Naive thymus-derived CD4-positive, alpha-beta T cell (primary cell): ENCODE data around the gene FOXN3. TPM values are rescaled to one million over a fixed set of nuclear protein-coding genes. Genes with fewer than 3 reads are reported as not detected.

Experiments used
- ATAC-seq: fragments of 150-1000 bp; cut with Tn5 transposase; 2 replicates; pipeline ENCODE4 v1.10.0; 2021; ENCODE audit warnings: mild to moderate bottlenecking, moderate library complexity
- CTCF ChIA-PET: fragments of 350-600 bp; sonication (Branson Sonifier 250); formaldehyde crosslinking; loops from one replicate; lab custom pipeline; 2021; ENCODE audit warnings: antibody characterized with exemption; lab: Charles Lee
- POLR2A ChIA-PET: fragments of 350-600 bp; sonication (Branson Sonifier 250); formaldehyde crosslinking; loops from one replicate; lab custom pipeline; 2021; ENCODE audit warnings: antibody characterized with exemption, inconsistent platforms; lab: Charles Lee
- DNase-seq, 9 donors: peaks; one replicate each; pipeline versions ENCODE4 v3.0.0 to v3.0.0-alpha.2; 2020 to 2022; ENCODE audit warnings: mixed read lengths in 1 of 9
- H3K27ac ChIP-seq: one replicate; pipeline ENCODE4 v1.7.0; 2013; ENCODE audit warnings: mild to moderate bottlenecking, low read depth, low read length, moderate library complexity
- H3K27me3 ChIP-seq, 2 donors: one replicate each; pipeline ENCODE4 v1.7.0; 2013; ENCODE audit warnings: low read length in 2 of 2, mild to moderate bottlenecking in 2 of 2, moderate library complexity in 2 of 2; ENCODE audit not compliant: control insufficient read depth in 2 of 2, insufficient read depth in 2 of 2
- H3K36me3 ChIP-seq, 3 experiments: 1 replicate in 2 of 3; 2 replicates in 1 of 3; pipeline ENCODE4 v1.7.0; 2013; ENCODE audit warnings: low read length in 3 of 3, mild to moderate bottlenecking in 3 of 3, moderate library complexity in 1 of 3; ENCODE audit not compliant: insufficient read depth in 3 of 3, control insufficient read depth in 2 of 3
- H3K4me1 ChIP-seq, 2 donors: one replicate each; pipeline ENCODE4 v1.7.0; 2013; ENCODE audit warnings: low read length in 2 of 2, mild to moderate bottlenecking in 2 of 2, moderate library complexity in 1 of 2; ENCODE audit not compliant: control insufficient read depth in 2 of 2, insufficient read depth in 2 of 2
- H3K4me3 ChIP-seq: 2 replicates; pipeline ENCODE4 v1.7.0; 2013; ENCODE audit warnings: mild to moderate bottlenecking, low read length
- H3K9me3 ChIP-seq, 3 experiments: 1 replicate in 2 of 3; 2 replicates in 1 of 3; pipeline ENCODE4 v1.7.0; 2013; ENCODE audit warnings: low read length in 3 of 3; ENCODE audit not compliant: control insufficient read depth in 2 of 3
- H3K27ac Mint-ChIP-seq, 9 donors: one replicate each; pipeline ENCODE4 v1.8.0; 2020 to 2022; ENCODE audit warnings: mixed read lengths in 9 of 9, mild to moderate bottlenecking in 8 of 9, moderate library complexity in 5 of 9, inconsistent platforms in 2 of 9
- H3K27me3 Mint-ChIP-seq, 5 donors: one replicate each; pipeline ENCODE4 v1.8.0; 2021 to 2022; ENCODE audit warnings: mixed read lengths in 5 of 5, mild to moderate bottlenecking in 1 of 5
- H3K36me3 Mint-ChIP-seq, 5 donors: one replicate each; pipeline ENCODE4 v1.8.0; 2020 to 2022; ENCODE audit warnings: mixed read lengths in 5 of 5, mild to moderate bottlenecking in 3 of 5, inconsistent platforms in 1 of 5
- H3K4me1 Mint-ChIP-seq, 7 donors: one replicate each; pipeline ENCODE4 v1.8.0; 2020 to 2022; ENCODE audit warnings: mixed read lengths in 7 of 7, mild to moderate bottlenecking in 3 of 7, inconsistent platforms in 1 of 7
- H3K4me3 Mint-ChIP-seq, 10 donors: one replicate each; pipeline ENCODE4 v1.8.0; 2020 to 2022; ENCODE audit warnings: mild to moderate bottlenecking in 10 of 10, mixed read lengths in 10 of 10, moderate library complexity in 6 of 10, inconsistent platforms in 2 of 10
- H3K9me3 Mint-ChIP-seq, 11 donors: one replicate each; pipeline ENCODE4 v1.8.0; 2020 to 2022; ENCODE audit warnings: mixed read lengths in 11 of 11, mild to moderate bottlenecking in 4 of 11, inconsistent platforms in 1 of 11, moderate library complexity in 1 of 11
- intact Hi-C, 2 donors: fragments of 100-400 bp; cut with micrococcal nuclease; formaldehyde crosslinking; loops; one replicate each; pipeline ENCODE4 v1.15.1; 2023
- polyA plus RNA-seq, 2 donors: library from polyadenylated mRNA; unstranded; fragments of 300-500 nt; fragmentation: Illumina TruSeq; gene quantifications; one replicate each; pipeline ENCODE4 v1.2.3, GENCODE V29; 2021
- total RNA-seq, 6 experiments: library from RNA in 5 of 6; stranded (reverse) in 5 of 6; gene quantifications; 1 replicate in 5 of 6; 2 replicates in 1 of 6; pipeline ENCODE4 v1.2.3 and lab custom pipeline; 2021 to 2026

Gene FOXN3
- total and polyA plus RNA-seq, 7 experiments from 2014 or later = 103 to 192 (median 149) TPM

GRCh38 chr14:89259951-89260609 is 157.0 kb downstream of the FOXN3 start:
- intact Hi-C loops = no loop called here
- no peak for DNase-seq
- ATAC-seq = no peak
- H3K27ac ChIP-seq = no peak overlapping the region
- no peaks in the 10 kb centered on the region for H3K9me3 Mint-ChIP-seq
- no peak overlapping the region for H3K27ac Mint-ChIP-seq
- peaks cover 3 to 50% (median 30%) of the 10 kb centered on the region in 5 donors for H3K36me3 Mint-ChIP-seq
- peaks cover 0 to 8% of the 10 kb centered on the region in 2 donors for H3K4me1 ChIP-seq
- ChIA-PET POLR2A (no interaction called here), CTCF (interaction anchor here (0.6 kb wide), 1 partner anchor 94 kb away, joined by 4 read pairs; no protein-coding TSS in a partner anchor)
- H3K4me1 Mint-ChIP-seq = peaks cover 14 to 69% (median 52%) of the 10 kb centered on the region in 7 donors
- peaks cover 0 to 3% (median 0%) of the 10 kb centered on the region in 3 experiments for H3K36me3 ChIP-seq
- H3K4me3 ChIP-seq = no peak overlapping the region
- H3K9me3 ChIP-seq = no peaks in the 10 kb centered on the region
- no peak overlapping the region for H3K4me3 Mint-ChIP-seq
- no peaks in the 10 kb centered on the region for H3K27me3 Mint-ChIP-seq
- no peaks in the 10 kb centered on the region for H3K27me3 ChIP-seq

GRCh38 chr14:89258728-89259273 is 158.2 kb downstream of the FOXN3 start:
- Mint-ChIP-seq H3K4me3 (peak overlapping the region in 1 of 10 donors; percentile 33), H3K4me1 (peaks cover 9 to 66% (median 52%) of the 10 kb centered on the region in 7 donors), H3K9me3 (no peaks in the 10 kb centered on the region), H3K27me3 (no peaks in the 10 kb centered on the region), H3K36me3 (peaks cover 0 to 56% (median 36%) of the 10 kb centered on the region in 5 donors), H3K27ac (peak overlapping the region in 3 of 9 donors; percentile 23 to 64 (median 49))
- intact Hi-C loops = no loop called here
- Histone ChIP-seq H3K36me3 (peaks cover 0 to 3% (median 0%) of the 10 kb centered on the region in 3 experiments), H3K4me3 (no peak overlapping the region), H3K9me3 (no peaks in the 10 kb centered on the region), H3K27ac (no peak overlapping the region), H3K27me3 (no peaks in the 10 kb centered on the region), H3K4me1 (no peaks in the 10 kb centered on the region)
- ATAC-seq (no peak), DNase-seq (no peak)
- CTCF ChIA-PET = no interaction called here
- POLR2A ChIA-PET = no interaction called here

GRCh38 chr14:89256951-89257350 is 160.1 kb downstream of the FOXN3 start:
- H3K4me3 Mint-ChIP-seq = no peak overlapping the region

GRCh38 chr14:89256283-89256682 is 160.8 kb downstream of the FOXN3 start:
- no peaks in the 10 kb centered on the region for H3K27me3 Mint-ChIP-seq
- no peak for ATAC-seq
- H3K36me3 Mint-ChIP-seq = peaks cover 0 to 73% (median 52%) of the 10 kb centered on the region in 5 donors
- intact Hi-C loops = no loop called here
- DNase-seq = no peak
- ChIA-PET CTCF (interaction anchor here (0.6 kb wide), 1 partner anchor 514 kb away, joined by 4 read pairs; no protein-coding TSS in a partner anchor), POLR2A (no interaction called here)
- no peak overlapping the region for H3K4me3 Mint-ChIP-seq
- no peaks in the 10 kb centered on the region for H3K9me3 ChIP-seq
- peaks cover 0 to 9% (median 0%) of the 10 kb centered on the region in 3 experiments for H3K36me3 ChIP-seq
- peaks cover 0 to 1% (median 0%) of the 10 kb centered on the region in 11 donors for H3K9me3 Mint-ChIP-seq
- no peak overlapping the region for H3K4me3 ChIP-seq
- H3K27ac ChIP-seq = no peak overlapping the region
- no peaks in the 10 kb centered on the region for H3K4me1 ChIP-seq
- H3K27ac Mint-ChIP-seq = peak overlapping the region in 3 of 9 donors; percentile 1 to 42 (median 11)
- no peaks in the 10 kb centered on the region for H3K27me3 ChIP-seq
- H3K4me1 Mint-ChIP-seq = peaks cover 9 to 76% (median 65%) of the 10 kb centered on the region in 7 donors

More at GRCh38 chr14:89256951-89257350, 160.1 kb downstream of the FOXN3 start:
- POLR2A ChIA-PET = no interaction called here
- no peak for DNase-seq
- no peak overlapping the region for H3K27ac ChIP-seq
- peaks cover 0 to 9% (median 0%) of the 10 kb centered on the region in 3 experiments for H3K36me3 ChIP-seq
- no peaks in the 10 kb centered on the region for H3K27me3 ChIP-seq
- peaks cover 0 to 1% (median 0%) of the 10 kb centered on the region in 11 donors for H3K9me3 Mint-ChIP-seq
- H3K27me3 Mint-ChIP-seq = no peaks in the 10 kb centered on the region
- no peaks in the 10 kb centered on the region for H3K9me3 ChIP-seq
- ATAC-seq = no peak
- no peak overlapping the region for H3K4me3 ChIP-seq
- H3K36me3 Mint-ChIP-seq = peaks cover 0 to 69% (median 47%) of the 10 kb centered on the region in 5 donors
- CTCF ChIA-PET = interaction anchor here (0.6 to 0.8 kb wide), 2 partner anchors 513 to 658 kb away, joined by 3 to 4 read pairs; no protein-coding TSS in a partner anchor
- H3K27ac Mint-ChIP-seq = peak overlapping the region in 2 of 9 donors; percentile 11 to 42
- intact Hi-C loops = no loop called here
- no peaks in the 10 kb centered on the region for H3K4me1 ChIP-seq
- peaks cover 9 to 70% (median 59%) of the 10 kb centered on the region in 7 donors for H3K4me1 Mint-ChIP-seq

- no peak for ATAC-seq
- no peaks in the 10 kb centered on the region for H3K27me3 ChIP-seq
- H3K4me1 Mint-ChIP-seq = peaks cover 9 to 77% (median 68%) of the 10 kb centered on the region in 7 donors
- H3K4me3 ChIP-seq = no peak overlapping the region
- peak overlapping the region in 3 of 9 donors; percentile 1 to 42 (median 36) for H3K27ac Mint-ChIP-seq
- H3K27me3 Mint-ChIP-seq = no peaks in the 10 kb centered on the region
- no peak for DNase-seq
- peaks cover 0 to 5% (median 0%) of the 10 kb centered on the region in 11 donors for H3K9me3 Mint-ChIP-seq
- peaks cover 0 to 9% (median 0%) of the 10 kb centered on the region in 3 experiments for H3K36me3 ChIP-seq
- H3K4me3 Mint-ChIP-seq = no peak overlapping the region
- intact Hi-C loops = no loop called here
- no peak overlapping the region for H3K27ac ChIP-seq
- no peaks in the 10 kb centered on the region for H3K9me3 ChIP-seq
- H3K36me3 Mint-ChIP-seq = peaks cover 0 to 73% (median 53%) of the 10 kb centered on the region in 5 donors
- H3K4me1 ChIP-seq = no peaks in the 10 kb centered on the region
- CTCF ChIA-PET = no interaction called here
- POLR2A ChIA-PET = no interaction called here
Measured at GRCh38 chr14:89255852-89256251, 161.2 kb downstream of the FOXN3 start.

- H3K4me3 Mint-ChIP-seq = no peak overlapping the region
- H3K27ac Mint-ChIP-seq = peak overlapping the region in 2 of 9 donors; percentile 28 to 53
- Histone ChIP-seq H3K27me3 (no peaks in the 10 kb centered on the region), H3K36me3 (peaks cover 0 to 9% (median 0%) of the 10 kb centered on the region in 3 experiments), H3K4me3 (no peak overlapping the region), H3K9me3 (no peaks in the 10 kb centered on the region), H3K4me1 (no peaks in the 10 kb centered on the region), H3K27ac (no peak overlapping the region)
- peaks cover 0 to 7% (median 0%) of the 10 kb centered on the region in 11 donors for H3K9me3 Mint-ChIP-seq
- H3K36me3 Mint-ChIP-seq = peaks cover 0 to 66% (median 59%) of the 10 kb centered on the region in 5 donors
- DNase-seq (no peak), ATAC-seq (no peak)
- H3K4me1 Mint-ChIP-seq = peaks cover 13 to 81% (median 72%) of the 10 kb centered on the region in 7 donors
- H3K27me3 Mint-ChIP-seq = no peaks in the 10 kb centered on the region
- intact Hi-C loops = no loop called here
- CTCF ChIA-PET = no interaction called here
- POLR2A ChIA-PET = no interaction called here
Measured at GRCh38 chr14:89255012-89255411, 162.0 kb downstream of the FOXN3 start.
